ENCODE measurements around the gene CTSL.

CTSL gene

DNA sequence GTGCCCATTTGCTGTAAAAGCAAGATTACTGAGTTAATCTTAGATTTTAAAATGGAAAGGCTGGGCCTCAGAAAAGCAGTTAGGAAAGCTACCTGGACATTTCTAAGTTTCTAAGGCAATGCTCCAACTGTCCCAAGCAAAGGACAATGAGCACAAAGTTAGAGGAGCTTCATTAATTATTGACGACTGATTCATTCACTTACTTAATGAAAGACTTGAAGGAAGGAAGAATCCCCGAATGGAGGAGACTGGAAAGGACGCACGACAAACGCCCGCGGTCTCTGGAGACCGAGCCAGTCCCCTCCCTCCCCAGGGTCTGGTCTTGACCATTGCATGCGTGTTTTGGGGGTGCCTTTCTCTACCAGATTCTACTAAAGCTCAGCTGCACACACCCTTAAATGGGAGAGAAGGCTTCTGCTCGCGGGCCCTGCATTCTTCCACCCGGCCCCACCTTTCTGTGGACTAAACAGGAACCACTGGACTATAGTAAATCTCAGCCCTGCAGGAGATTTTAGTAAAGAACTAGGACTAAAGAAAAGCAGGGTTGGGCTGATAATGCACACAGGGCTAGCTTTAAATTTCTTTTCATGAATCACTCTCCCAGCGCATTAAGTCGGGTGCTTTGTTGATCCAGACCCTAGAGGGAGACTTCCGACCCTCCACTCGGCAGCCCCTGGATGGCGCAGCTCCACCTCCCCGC is 44.8 kb downstream of the CTSL start (continued):
- TF ChIP-seq TCF4 (CRISPR knock-in tag; IDR thresholded peaks at IDR 0.05; ENCODE audit: borderline replicate concordance) (no peak), RARB (CRISPR knock-in tag; IDR thresholded peaks at IDR 0.05) (no peak), CSDC2 (CRISPR knock-in tag; IDR thresholded peaks at IDR 0.05) (no peak), ZFP3 (CRISPR knock-in tag; IDR thresholded peaks at IDR 0.05) (no peak)
- TF ChIP-seq, protein P1, sequence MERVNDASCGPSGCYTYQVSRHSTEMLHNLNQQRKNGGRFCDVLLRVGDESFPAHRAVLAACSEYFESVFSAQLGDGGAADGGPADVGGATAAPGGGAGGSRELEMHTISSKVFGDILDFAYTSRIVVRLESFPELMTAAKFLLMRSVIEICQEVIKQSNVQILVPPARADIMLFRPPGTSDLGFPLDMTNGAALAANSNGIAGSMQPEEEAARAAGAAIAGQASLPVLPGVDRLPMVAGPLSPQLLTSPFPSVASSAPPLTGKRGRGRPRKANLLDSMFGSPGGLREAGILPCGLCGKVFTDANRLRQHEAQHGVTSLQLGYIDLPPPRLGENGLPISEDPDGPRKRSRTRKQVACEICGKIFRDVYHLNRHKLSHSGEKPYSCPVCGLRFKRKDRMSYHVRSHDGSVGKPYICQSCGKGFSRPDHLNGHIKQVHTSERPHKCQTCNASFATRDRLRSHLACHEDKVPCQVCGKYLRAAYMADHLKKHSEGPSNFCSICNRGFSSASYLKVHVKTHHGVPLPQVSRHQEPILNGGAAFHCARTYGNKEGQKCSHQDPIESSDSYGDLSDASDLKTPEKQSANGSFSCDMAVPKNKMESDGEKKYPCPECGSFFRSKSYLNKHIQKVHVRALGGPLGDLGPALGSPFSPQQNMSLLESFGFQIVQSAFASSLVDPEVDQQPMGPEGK (CRISPR knock-in tag; IDR thresholded peaks at IDR 0.05; ENCODE audit: borderline replicate concordance) = no peak

DNA sequence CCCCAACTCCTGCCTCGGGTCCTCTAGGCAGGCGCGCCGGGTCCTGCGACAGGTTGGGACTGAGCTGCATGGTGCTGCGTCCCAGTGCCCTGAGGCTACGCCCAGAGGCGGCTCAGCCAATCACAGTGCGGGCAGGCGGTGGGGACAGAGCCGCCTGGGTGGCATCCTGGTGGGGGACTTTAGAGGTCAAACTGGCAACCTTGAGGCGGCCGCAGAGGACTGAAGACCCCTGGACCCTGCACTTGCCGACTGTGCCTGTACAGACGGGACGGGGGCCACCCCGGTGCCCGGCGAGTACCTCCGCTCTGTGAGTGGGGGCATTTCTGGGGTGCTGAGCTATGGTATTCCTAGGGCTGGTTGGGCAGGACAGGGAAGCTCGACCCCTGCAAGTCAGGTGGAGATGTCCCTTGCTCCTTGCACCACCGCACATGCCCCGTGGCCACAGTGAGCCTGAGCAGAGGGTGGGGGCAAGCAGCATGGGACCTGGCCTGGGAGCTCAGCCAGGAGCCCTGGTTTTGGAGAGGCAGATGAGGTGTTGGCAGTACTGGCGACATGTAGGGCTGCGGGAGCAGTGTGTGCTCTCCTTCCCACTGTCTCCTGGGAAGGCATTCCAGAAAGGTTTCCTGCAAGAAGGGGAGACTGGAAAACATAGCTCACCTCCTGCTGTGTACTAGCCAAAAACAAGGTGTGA is 45.5 kb downstream of the CTSL start:
- TF ChIP-seq TOX (CRISPR knock-in tag; IDR thresholded peaks at IDR 0.05; ENCODE audit: borderline replicate concordance) = no peak
- no peak for TF ChIP-seq ZNF565 (CRISPR knock-in tag; conservative IDR thresholded peaks at IDR 0.05; ENCODE audit: low read depth)
- TF ChIP-seq, protein P2, sequence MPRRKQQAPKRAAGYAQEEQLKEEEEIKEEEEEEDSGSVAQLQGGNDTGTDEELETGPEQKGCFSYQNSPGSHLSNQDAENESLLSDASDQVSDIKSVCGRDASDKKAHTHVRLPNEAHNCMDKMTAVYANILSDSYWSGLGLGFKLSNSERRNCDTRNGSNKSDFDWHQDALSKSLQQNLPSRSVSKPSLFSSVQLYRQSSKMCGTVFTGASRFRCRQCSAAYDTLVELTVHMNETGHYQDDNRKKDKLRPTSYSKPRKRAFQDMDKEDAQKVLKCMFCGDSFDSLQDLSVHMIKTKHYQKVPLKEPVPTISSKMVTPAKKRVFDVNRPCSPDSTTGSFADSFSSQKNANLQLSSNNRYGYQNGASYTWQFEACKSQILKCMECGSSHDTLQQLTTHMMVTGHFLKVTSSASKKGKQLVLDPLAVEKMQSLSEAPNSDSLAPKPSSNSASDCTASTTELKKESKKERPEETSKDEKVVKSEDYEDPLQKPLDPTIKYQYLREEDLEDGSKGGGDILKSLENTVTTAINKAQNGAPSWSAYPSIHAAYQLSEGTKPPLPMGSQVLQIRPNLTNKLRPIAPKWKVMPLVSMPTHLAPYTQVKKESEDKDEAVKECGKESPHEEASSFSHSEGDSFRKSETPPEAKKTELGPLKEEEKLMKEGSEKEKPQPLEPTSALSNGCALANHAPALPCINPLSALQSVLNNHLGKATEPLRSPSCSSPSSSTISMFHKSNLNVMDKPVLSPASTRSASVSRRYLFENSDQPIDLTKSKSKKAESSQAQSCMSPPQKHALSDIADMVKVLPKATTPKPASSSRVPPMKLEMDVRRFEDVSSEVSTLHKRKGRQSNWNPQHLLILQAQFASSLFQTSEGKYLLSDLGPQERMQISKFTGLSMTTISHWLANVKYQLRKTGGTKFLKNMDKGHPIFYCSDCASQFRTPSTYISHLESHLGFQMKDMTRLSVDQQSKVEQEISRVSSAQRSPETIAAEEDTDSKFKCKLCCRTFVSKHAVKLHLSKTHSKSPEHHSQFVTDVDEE (CRISPR knock-in tag; IDR thresholded peaks at IDR 0.05) = no peak
- TF ChIP-seq, protein P1 (CRISPR knock-in tag; IDR thresholded peaks at IDR 0.05; ENCODE audit: borderline replicate concordance) = no peak
- no peak for TF ChIP-seq OSR1 (CRISPR knock-in tag; IDR thresholded peaks at IDR 0.05)
- no peak for TF ChIP-seq ISL1 (CRISPR knock-in tag; IDR thresholded peaks at IDR 0.05)
- TF ChIP-seq, protein P3, sequence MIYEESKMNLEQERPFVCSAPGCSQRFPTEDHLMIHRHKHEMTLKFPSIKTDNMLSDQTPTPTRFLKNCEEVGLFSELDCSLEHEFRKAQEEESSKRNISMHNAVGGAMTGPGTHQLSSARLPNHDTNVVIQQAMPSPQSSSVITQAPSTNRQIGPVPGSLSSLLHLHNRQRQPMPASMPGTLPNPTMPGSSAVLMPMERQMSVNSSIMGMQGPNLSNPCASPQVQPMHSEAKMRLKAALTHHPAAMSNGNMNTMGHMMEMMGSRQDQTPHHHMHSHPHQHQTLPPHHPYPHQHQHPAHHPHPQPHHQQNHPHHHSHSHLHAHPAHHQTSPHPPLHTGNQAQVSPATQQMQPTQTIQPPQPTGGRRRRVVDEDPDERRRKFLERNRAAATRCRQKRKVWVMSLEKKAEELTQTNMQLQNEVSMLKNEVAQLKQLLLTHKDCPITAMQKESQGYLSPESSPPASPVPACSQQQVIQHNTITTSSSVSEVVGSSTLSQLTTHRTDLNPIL (CRISPR knock-in tag; IDR thresholded peaks at IDR 0.05; ENCODE audit: low read depth) = no peak
- TF ChIP-seq ZFP3 (CRISPR knock-in tag; IDR thresholded peaks at IDR 0.05) = no peak
- TF ChIP-seq ZNF70 (CRISPR knock-in tag; IDR thresholded peaks at IDR 0.05) = no peak
- TF ChIP-seq ZFP30 (CRISPR knock-in tag; IDR thresholded peaks at IDR 0.05) = no peak
- TF ChIP-seq RARB (CRISPR knock-in tag; IDR thresholded peaks at IDR 0.05) = no peak
- no peak for TF ChIP-seq GLIS3 (CRISPR knock-in tag; IDR thresholded peaks at IDR 0.05)
- TF ChIP-seq SNAI2 (CRISPR knock-in tag; IDR thresholded peaks at IDR 0.05) = no peak
- TF ChIP-seq CSDC2 (CRISPR knock-in tag; IDR thresholded peaks at IDR 0.05) = no peak
- TF ChIP-seq TCF4 (CRISPR knock-in tag; IDR thresholded peaks at IDR 0.05; ENCODE audit: borderline replicate concordance) = no peak
- TF ChIP-seq BACH2 (CRISPR knock-in tag; IDR thresholded peaks at IDR 0.05; ENCODE audit: borderline replicate concordance) = no peak
- no peak for TF ChIP-seq ARNTL (CRISPR knock-in tag; IDR thresholded peaks at IDR 0.05; ENCODE audit: borderline replicate concordance, low read depth)
- no peak for TF ChIP-seq ESRRG (CRISPR knock-in tag; IDR thresholded peaks at IDR 0.05)
- TF ChIP-seq, protein P4, sequence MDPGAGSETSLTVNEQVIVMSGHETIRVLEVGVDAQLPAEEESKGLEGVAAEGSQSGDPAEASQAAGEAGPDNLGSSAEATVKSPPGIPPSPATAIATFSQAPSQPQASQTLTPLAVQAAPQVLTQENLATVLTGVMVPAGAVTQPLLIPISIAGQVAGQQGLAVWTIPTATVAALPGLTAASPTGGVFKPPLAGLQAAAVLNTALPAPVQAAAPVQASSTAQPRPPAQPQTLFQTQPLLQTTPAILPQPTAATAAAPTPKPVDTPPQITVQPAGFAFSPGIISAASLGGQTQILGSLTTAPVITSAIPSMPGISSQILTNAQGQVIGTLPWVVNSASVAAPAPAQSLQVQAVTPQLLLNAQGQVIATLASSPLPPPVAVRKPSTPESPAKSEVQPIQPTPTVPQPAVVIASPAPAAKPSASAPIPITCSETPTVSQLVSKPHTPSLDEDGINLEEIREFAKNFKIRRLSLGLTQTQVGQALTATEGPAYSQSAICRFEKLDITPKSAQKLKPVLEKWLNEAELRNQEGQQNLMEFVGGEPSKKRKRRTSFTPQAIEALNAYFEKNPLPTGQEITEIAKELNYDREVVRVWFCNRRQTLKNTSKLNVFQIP (CRISPR knock-in tag; IDR thresholded peaks at IDR 0.05; ENCODE audit: borderline replicate concordance, low read depth) = no peak
- no peak for TF ChIP-seq ZNF8 (CRISPR knock-in tag; IDR thresholded peaks at IDR 0.05)
- no peak for ATAC-seq
